ENCODE results near the gene SARDH. TPM values are rescaled to one million over a fixed set of nuclear protein-coding genes. Genes with fewer than 3 reads are reported as not detected.

The SARDH gene
- total and polyA plus RNA-seq, 7 experiments from 2014 or later, result 0.73 to 27.2 (median 11.0) TPM

DNA sequence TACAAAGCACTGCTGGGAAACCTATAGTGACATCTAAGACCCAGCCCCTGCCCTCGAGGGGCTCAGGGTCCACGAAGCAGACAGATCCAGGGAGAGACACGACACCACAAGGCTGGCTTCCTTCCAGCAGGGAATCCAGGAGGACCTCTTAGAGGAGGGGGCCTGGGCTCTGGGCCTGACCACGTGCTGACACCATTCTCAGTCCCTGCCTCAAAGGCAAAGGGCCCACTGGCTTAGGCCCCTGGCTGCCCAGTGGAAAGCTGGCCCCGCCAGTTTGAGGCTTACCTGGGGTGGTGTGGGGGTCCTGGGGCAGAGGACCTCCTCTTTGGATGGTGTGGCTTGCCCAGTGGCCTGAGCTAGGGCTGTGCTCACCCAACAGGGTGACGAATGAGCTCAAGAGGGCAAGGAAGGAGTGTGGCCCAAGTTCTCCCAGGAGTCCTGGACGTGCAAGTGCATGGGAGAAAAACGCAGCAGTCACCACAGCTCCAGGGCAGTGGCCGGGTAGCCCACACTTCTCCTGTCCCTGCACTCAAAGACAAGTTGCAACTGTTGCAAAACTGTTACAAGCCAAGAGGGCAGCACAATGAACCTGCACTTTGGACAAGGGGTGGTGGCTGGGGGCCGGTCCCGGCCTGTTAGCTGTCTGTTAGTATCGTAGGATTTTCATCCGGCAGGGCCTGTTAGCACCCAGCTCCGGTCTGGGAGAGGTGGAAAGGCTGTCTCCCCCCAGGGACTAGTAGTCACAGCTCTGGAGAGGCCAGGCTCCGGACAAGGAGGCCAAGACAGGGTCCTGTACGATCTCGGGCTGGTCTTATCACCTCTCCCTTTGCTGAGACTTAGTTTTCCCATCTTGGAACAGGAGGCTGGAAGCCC is 1.5 kb upstream of the SARDH start:
- ATAC-seq, result no peak
- intact Hi-C loops (cut with micrococcal nuclease), result no loop called here
- H3K27me3 Mint-ChIP-seq, result peaks cover 0 to 2% (median 0%) of the 10 kb centered on the region in 5 donors
- peak overlapping the region in 1 of 9 donors; percentile 46 for H3K27ac Mint-ChIP-seq
- peaks cover 2 to 11% (median 5%) of the 10 kb centered on the region in 7 donors for H3K4me1 Mint-ChIP-seq
- Histone ChIP-seq H3K4me3 (ENCODE audit: low read length) (no peak overlapping the region), H3K4me1 (ENCODE audit: control insufficient read depth in 2 of 2, insufficient read depth in 2 of 2, low read length in 2 of 2) (peaks cover 3 to 6% of the 10 kb centered on the region in 2 donors), H3K36me3 (ENCODE audit: control insufficient read depth in 2 of 3, insufficient read depth in 3 of 3, low read length in 3 of 3) (no peaks in the 10 kb centered on the region), H3K27ac (ENCODE audit: low read depth, low read length) (no peak overlapping the region), H3K9me3 (ENCODE audit: control insufficient read depth in 2 of 3, low read length in 3 of 3) (no peaks in the 10 kb centered on the region), H3K27me3 (ENCODE audit: control insufficient read depth in 2 of 2, insufficient read depth in 2 of 2, low read length in 2 of 2) (no peaks in the 10 kb centered on the region)
- H3K4me3 Mint-ChIP-seq, result peak overlapping the region in 2 of 10 donors; percentile 21 to 44
- ChIA-PET POLR2A (no interaction called here), CTCF (interaction anchor here (0.6 to 1.3 kb wide), 5 partner anchors 13 to 256 kb away, joined by 3 to 4 read pairs (median 3); no protein-coding TSS in a partner anchor)
- no peaks in the 10 kb centered on the region for H3K36me3 Mint-ChIP-seq
- no peaks in the 10 kb centered on the region for H3K9me3 Mint-ChIP-seq
- no peak for DNase-seq

DNA sequence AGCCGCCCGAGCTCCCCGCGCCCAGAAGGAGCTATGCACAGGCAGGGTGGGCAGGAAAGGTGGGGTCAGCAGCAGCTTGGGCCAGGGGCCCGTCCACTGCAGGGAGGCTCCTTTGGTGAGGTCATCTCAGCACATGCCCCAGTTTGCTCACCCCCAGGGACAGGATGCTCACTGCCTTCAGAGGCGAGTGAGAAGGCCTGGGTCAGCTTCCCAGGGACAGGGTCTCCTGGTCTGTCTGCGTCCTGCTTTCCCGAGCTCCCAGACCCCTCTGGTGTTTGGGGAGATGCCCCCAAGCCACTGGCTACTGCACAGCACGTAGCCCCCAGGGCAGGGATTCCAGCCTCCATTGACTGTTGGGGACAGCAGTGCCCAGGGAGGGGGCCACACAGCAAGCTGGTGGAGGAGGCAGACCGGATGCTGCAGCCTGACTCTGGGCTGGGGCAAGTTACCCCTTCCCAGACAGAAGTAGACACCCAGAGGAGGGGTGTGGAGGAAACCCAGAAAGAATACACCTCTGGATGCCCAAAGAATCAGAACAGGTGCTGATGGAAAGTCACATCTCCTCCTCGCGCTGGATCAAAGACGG is 581 bp upstream of the SARDH start:
- H3K4me3 Mint-ChIP-seq, result peak overlapping the region in 6 of 10 donors; percentile 44 to 62 (median 60)
- H3K36me3 Mint-ChIP-seq, result no peaks in the 10 kb centered on the region
- H3K27ac Mint-ChIP-seq, result no peak overlapping the region
- POLR2A ChIA-PET, result no interaction called here
- Histone ChIP-seq H3K36me3 (ENCODE audit: control insufficient read depth in 2 of 3, insufficient read depth in 3 of 3, low read length in 3 of 3) (no peaks in the 10 kb centered on the region), H3K4me1 (ENCODE audit: control insufficient read depth in 2 of 2, insufficient read depth in 2 of 2, low read length in 2 of 2) (peaks cover 3 to 6% of the 10 kb centered on the region in 2 donors), H3K27ac (ENCODE audit: low read depth, low read length) (no peak overlapping the region), H3K9me3 (ENCODE audit: control insufficient read depth in 2 of 3, low read length in 3 of 3) (no peaks in the 10 kb centered on the region), H3K4me3 (ENCODE audit: low read length) (peak overlapping the region; percentile 31), H3K27me3 (ENCODE audit: control insufficient read depth in 2 of 2, insufficient read depth in 2 of 2, low read length in 2 of 2) (no peaks in the 10 kb centered on the region)
- ATAC-seq (no peak), DNase-seq (no peak)
- H3K4me1 Mint-ChIP-seq, result peaks cover 2 to 11% (median 5%) of the 10 kb centered on the region in 7 donors
- H3K9me3 Mint-ChIP-seq, result no peaks in the 10 kb centered on the region
- CTCF ChIA-PET, result interaction anchor here (0.9 to 1.3 kb wide), 3 partner anchors 8 to 44 kb away, joined by 3 to 4 read pairs (median 3); no protein-coding TSS in a partner anchor
- no peaks in the 10 kb centered on the region for H3K27me3 Mint-ChIP-seq
- intact Hi-C loops (cut with micrococcal nuclease), result no loop called here

DNA sequence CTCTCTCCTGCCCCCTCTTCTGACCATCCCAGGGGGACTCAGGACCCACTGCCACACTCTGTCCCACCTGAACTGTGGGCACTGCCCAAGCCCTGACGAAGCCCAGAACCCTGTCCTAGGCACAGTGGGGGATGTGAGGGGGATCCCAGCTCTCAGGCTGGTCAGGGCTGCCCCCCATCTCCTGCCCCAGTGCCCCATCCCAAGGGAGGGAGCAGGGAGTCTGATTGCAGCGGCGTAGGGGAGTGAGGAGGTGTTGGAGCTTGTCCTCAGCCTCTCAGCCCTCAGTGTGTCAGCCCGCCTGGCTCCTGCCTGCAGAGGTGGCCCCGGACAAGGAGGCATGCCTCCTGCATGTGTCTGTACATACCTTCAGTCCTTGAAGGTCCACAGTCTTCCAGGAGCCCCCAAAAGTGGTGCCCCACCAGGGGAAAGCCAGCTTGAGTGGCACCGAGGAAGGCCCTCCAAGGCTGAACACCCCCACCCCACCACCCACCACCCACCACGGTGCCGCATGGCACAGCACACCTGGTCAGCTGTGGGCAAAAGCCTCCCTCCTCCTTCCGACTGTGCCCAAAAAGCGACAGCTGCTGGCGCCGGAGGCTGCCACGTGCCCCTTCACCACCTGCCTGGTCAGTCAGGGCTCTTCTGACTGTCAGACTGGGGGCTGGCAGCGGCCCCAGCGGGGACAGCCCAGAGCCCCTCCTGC is 930 bp downstream of the SARDH start:
- Histone ChIP-seq H3K27me3 (ENCODE audit: control insufficient read depth in 2 of 2, insufficient read depth in 2 of 2, low read length in 2 of 2) (no peaks in the 10 kb centered on the region), H3K27ac (ENCODE audit: low read depth, low read length) (no peak overlapping the region), H3K36me3 (ENCODE audit: control insufficient read depth in 2 of 3, insufficient read depth in 3 of 3, low read length in 3 of 3) (no peaks in the 10 kb centered on the region), H3K4me3 (ENCODE audit: low read length) (no peak overlapping the region), H3K9me3 (ENCODE audit: control insufficient read depth in 2 of 3, low read length in 3 of 3) (no peaks in the 10 kb centered on the region), H3K4me1 (ENCODE audit: control insufficient read depth in 2 of 2, insufficient read depth in 2 of 2, low read length in 2 of 2) (peaks cover 3 to 6% of the 10 kb centered on the region in 2 donors)
- DNase-seq, result no peak
- Mint-ChIP-seq H3K27ac (no peak overlapping the region), H3K4me3 (peak overlapping the region in 2 of 10 donors; percentile 44 to 47), H3K27me3 (no peaks in the 10 kb centered on the region), H3K9me3 (peaks cover 0 to 1% (median 0%) of the 10 kb centered on the region in 11 donors), H3K36me3 (no peaks in the 10 kb centered on the region), H3K4me1 (peaks cover 2 to 11% (median 5%) of the 10 kb centered on the region in 7 donors)
- intact Hi-C loops (cut with micrococcal nuclease), result no loop called here
- ChIA-PET POLR2A (no interaction called here), CTCF (no interaction called here)
- no peak for ATAC-seq

DNA sequence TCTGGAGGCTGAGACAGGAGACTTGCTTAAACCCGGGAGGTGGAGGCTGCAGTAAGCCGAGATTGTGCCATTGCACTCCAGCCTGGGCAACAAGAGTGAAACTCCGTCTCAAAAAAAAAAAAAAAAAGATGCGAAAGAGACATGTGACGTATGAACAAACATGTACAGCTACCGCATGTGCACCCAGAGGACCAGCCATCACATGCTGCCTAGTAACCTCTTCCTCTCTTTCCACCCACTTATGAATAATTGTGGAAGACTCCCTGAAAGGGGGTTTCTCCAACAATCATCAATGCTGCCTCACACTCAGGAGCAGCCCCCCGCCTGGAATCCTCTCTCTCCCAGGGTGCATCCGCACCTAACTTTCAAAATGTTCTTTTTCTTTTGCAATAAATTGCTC is 2.2 kb downstream of the SARDH start:
- ATAC-seq (no peak), DNase-seq (no peak)
- Mint-ChIP-seq H3K27ac (no peak overlapping the region), H3K4me3 (no peak overlapping the region), H3K4me1 (peaks cover 2 to 11% (median 5%) of the 10 kb centered on the region in 7 donors), H3K27me3 (no peaks in the 10 kb centered on the region), H3K9me3 (peaks cover 0 to 1% (median 0%) of the 10 kb centered on the region in 11 donors), H3K36me3 (no peaks in the 10 kb centered on the region)
- peaks cover 3 to 6% of the 10 kb centered on the region in 2 donors for H3K4me1 ChIP-seq (ENCODE audit: control insufficient read depth in 2 of 2, insufficient read depth in 2 of 2, low read length in 2 of 2)
- no peak overlapping the region for H3K27ac ChIP-seq (ENCODE audit: low read depth, low read length)
- H3K4me3 ChIP-seq (ENCODE audit: low read length), result no peak overlapping the region
- H3K36me3 ChIP-seq (ENCODE audit: control insufficient read depth in 2 of 3, insufficient read depth in 3 of 3, low read length in 3 of 3), result no peaks in the 10 kb centered on the region
- CTCF ChIA-PET, result no interaction called here
- H3K27me3 ChIP-seq (ENCODE audit: control insufficient read depth in 2 of 2, insufficient read depth in 2 of 2, low read length in 2 of 2), result no peaks in the 10 kb centered on the region
- POLR2A ChIA-PET, result no interaction called here
- intact Hi-C loops (cut with micrococcal nuclease), result no loop called here
- H3K9me3 ChIP-seq (ENCODE audit: control insufficient read depth in 2 of 3, low read length in 3 of 3), result no peaks in the 10 kb centered on the region

DNA sequence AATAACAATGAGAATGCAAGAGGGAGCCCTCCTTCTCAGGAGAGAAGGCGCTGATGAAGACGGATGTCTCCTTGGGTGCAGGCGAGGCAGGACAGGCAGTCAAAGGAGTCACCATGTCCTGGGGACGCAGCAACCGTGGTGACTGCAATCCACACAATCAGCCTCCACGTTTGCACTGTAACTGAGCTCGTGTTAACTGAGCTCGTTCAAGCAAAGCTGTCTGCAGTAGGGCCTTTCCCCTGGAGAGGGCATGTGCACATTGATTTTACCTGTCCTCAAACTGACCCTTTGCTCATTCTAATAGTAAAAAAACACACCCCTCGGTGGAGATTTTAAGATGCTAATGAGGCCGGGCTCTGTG is 2.8 kb downstream of the SARDH start:
- H3K27me3 ChIP-seq (ENCODE audit: control insufficient read depth in 2 of 2, insufficient read depth in 2 of 2, low read length in 2 of 2), result no peaks in the 10 kb centered on the region
- H3K4me3 ChIP-seq (ENCODE audit: low read length), result no peak overlapping the region
- Mint-ChIP-seq H3K27ac (no peak overlapping the region), H3K36me3 (no peaks in the 10 kb centered on the region), H3K9me3 (peaks cover 0 to 1% (median 0%) of the 10 kb centered on the region in 11 donors), H3K27me3 (no peaks in the 10 kb centered on the region), H3K4me1 (peaks cover 2 to 11% (median 5%) of the 10 kb centered on the region in 7 donors), H3K4me3 (no peak overlapping the region)
- peaks cover 3 to 6% of the 10 kb centered on the region in 2 donors for H3K4me1 ChIP-seq (ENCODE audit: control insufficient read depth in 2 of 2, insufficient read depth in 2 of 2, low read length in 2 of 2)
- no peak overlapping the region for H3K27ac ChIP-seq (ENCODE audit: low read depth, low read length)
- intact Hi-C loops (cut with micrococcal nuclease), result no loop called here
- ChIA-PET CTCF (interaction anchor here (0.7 kb wide), 1 partner anchor 549 kb away, joined by 3 read pairs; no protein-coding TSS in a partner anchor), POLR2A (no interaction called here)
- H3K36me3 ChIP-seq (ENCODE audit: control insufficient read depth in 2 of 3, insufficient read depth in 3 of 3, low read length in 3 of 3), result no peaks in the 10 kb centered on the region
- DNase-seq (no peak), ATAC-seq (no peak)
- no peaks in the 10 kb centered on the region for H3K9me3 ChIP-seq (ENCODE audit: control insufficient read depth in 2 of 3, low read length in 3 of 3)

DNA sequence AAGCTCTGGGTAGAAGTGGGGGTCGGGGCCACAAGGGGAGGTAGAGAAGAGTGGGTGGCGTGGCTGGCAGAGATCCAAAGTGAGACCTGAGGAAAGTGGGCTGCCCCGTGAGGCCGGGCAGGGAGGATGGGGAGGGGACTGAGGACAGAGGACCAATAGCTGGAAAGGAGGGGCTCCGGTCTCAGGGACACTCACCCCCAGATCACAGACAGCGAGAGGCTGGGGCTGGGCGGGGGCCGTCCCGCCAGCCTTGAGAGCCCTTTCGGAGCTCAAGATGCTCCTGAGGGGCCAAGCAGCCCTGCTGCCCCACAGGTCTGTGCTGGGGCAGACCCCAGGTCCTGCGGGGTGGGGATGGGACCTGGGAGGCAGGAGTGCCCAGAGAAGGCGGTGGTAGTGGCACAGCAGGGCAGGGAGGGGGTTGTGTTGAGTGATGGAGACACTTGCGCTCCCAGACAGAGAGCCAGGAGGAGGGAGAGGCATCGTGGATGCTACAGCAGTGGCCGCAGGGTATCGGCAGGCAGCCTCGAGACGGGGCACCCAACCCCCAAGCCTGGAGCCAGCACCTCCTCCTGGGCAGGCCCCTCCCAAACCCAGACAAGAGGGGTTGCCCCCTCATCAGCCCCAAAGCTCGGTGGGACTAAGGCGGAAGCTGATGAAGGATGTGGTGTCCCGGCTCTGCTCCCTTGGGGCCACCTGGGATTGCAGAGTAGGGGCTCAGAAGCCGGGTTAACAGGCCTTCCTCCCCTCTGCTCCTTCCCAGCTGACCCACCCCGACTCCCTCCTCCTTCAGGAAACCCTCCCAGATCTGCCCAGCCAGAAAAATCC is 3.4 kb downstream of the SARDH start:
- DNase-seq (no peak), ATAC-seq (no peak)
- H3K4me3 Mint-ChIP-seq, result no peak overlapping the region

More for the DNA sequence above, 3.4 kb downstream of the SARDH start:
- Histone ChIP-seq H3K9me3 (ENCODE audit: control insufficient read depth in 2 of 3, low read length in 3 of 3) (no peaks in the 10 kb centered on the region), H3K4me3 (ENCODE audit: low read length) (no peak overlapping the region), H3K4me1 (ENCODE audit: control insufficient read depth in 2 of 2, insufficient read depth in 2 of 2, low read length in 2 of 2) (peaks cover 3 to 6% of the 10 kb centered on the region in 2 donors), H3K27me3 (ENCODE audit: control insufficient read depth in 2 of 2, insufficient read depth in 2 of 2, low read length in 2 of 2) (no peaks in the 10 kb centered on the region), H3K36me3 (ENCODE audit: control insufficient read depth in 2 of 3, insufficient read depth in 3 of 3, low read length in 3 of 3) (no peaks in the 10 kb centered on the region), H3K27ac (ENCODE audit: low read depth, low read length) (no peak overlapping the region)
- Mint-ChIP-seq H3K4me1 (peaks cover 2 to 11% (median 5%) of the 10 kb centered on the region in 7 donors), H3K27me3 (no peaks in the 10 kb centered on the region), H3K27ac (no peak overlapping the region), H3K9me3 (peaks cover 0 to 1% (median 0%) of the 10 kb centered on the region in 11 donors), H3K36me3 (no peaks in the 10 kb centered on the region)
- intact Hi-C loops (cut with micrococcal nuclease), result no loop called here
- CTCF ChIA-PET, result interaction anchor here (0.7 kb wide), 1 partner anchor 549 kb away, joined by 3 read pairs; no protein-coding TSS in a partner anchor
- POLR2A ChIA-PET, result no interaction called here
